Measurements from ENCODE around the gene AXIN1. TPM values are rescaled to one million over a fixed set of nuclear protein-coding genes. Genes with fewer than 3 reads are reported as not detected.

Gene AXIN1
- total and polyA plus RNA-seq, 2 of the 8 experiments (the other 6 are each of a cell fraction or from before 2014, with no cell fraction given): 12.5 to 41.9 TPM

DNA sequence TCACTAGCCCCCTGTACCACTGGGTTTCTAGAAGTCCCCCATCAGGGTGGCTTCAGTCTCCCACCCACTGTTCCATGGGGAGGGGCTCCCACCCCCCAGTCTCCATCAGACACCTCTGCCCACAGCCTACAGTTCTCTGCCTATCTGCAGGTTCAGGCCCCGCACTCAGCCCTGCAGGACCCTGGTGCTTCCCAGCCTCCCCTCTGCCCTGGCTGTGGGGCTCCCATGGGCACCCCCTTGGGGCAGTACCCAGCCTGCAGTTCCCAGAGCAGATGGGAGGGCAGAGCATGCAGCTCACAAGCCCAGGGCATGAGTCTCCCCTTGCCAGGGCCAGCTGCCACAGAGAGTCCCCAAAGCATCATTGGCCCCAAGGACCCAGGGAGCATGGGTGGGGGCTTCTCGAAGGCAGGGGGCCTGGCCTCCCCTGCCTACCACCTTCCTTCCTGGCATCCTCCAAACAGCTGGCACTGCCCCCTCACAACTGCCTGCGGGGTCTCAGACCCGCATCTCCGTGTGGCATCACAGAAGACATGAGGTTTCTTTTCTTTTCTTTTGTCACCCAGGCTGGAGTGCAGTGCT is 20.6 kb upstream of the AXIN1 start:
- H4K5ac ChIP-seq (ENCODE audit: insufficient read length, low read depth, low read length): no peak overlapping the region
- DNase-seq (ENCODE audit: low read depth in 1 of 2, low spot score in 2 of 2) (no peak), FAIRE-seq (no peak)
- no peak overlapping the region for H2BK15ac ChIP-seq (ENCODE audit: low read length)
- H4K20me1 ChIP-seq (replicated peaks in 1 of 2; ENCODE audit: control insufficient read depth in 1 of 2, insufficient read depth in 2 of 2, low read length in 2 of 2): peaks cover 9 to 40% of the 10 kb centered on the region in 2 experiments
- WGBS, 2 experiments (ENCODE audit: extremely low coverage in 1 of 2, insufficient coverage in 1 of 2, insufficient read length in 1 of 2, insufficient replicate concordance in 2 of 2, low coverage in 1 of 2, low lambda C conversion rate in 2 of 2, missing lambda C conversion rate in 1 of 2): 80% methylated on average over 5 of the region's 5 CpGs; no CpG with 5 or more reads in 1 of the 2 experiments
- no peaks in the 10 kb centered on the region for H3K27me3 ChIP-seq (replicated peaks in 1 of 4; ENCODE audit: control insufficient read depth in 3 of 4, extremely low read depth in 1 of 4, insufficient read depth in 3 of 4, low read length in 3 of 4)
- H3K4ac ChIP-seq (replicated peaks; ENCODE audit: insufficient read length, low read depth, low read length): no peak overlapping the region
- H2BK120ac ChIP-seq (replicated peaks; ENCODE audit: low read depth, low read length): no peak overlapping the region
- TF ChIP-seq KDM1A (IDR thresholded peaks at IDR 0.05; ENCODE audit: borderline replicate concordance, low read length) (no peak), RFX5 (IDR thresholded peaks at IDR 0.05; ENCODE audit: borderline replicate concordance, low read depth, low read length) (no peak)
- TF ChIP-seq, protein P1, sequence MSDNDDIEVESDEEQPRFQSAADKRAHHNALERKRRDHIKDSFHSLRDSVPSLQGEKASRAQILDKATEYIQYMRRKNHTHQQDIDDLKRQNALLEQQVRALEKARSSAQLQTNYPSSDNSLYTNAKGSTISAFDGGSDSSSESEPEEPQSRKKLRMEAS (IDR thresholded peaks at IDR 0.05): no peak
- H2BK20ac ChIP-seq (ENCODE audit: low read length): no peak overlapping the region
- H3K23me2 ChIP-seq (ENCODE audit: low read depth, low read length): no peaks in the 10 kb centered on the region; the same call in 1 of the 2 replicates
- CTCF ChIA-PET (ENCODE audit: partially characterized antibody): no interaction called here
- H2BK12ac ChIP-seq (ENCODE audit: low read depth, low read length): no peak overlapping the region
- no peak overlapping the region for H2BK5ac ChIP-seq (ENCODE audit: low read depth, low read length)
- H3K14ac ChIP-seq (ENCODE audit: insufficient read length): no peak overlapping the region
- H4K8ac ChIP-seq (ENCODE audit: extremely low read depth, insufficient read depth, low read length): no peak overlapping the region
- POLR2A ChIA-PET (ENCODE audit: partially characterized antibody): interaction anchor here (1.4 kb wide), 1 partner anchor 9 kb away, joined by 5 read pairs; no protein-coding TSS in a partner anchor
- no peak overlapping the region for H3K4me3 ChIP-seq (ENCODE audit: extremely low read depth in 1 of 4, insufficient read depth in 2 of 4, low read depth in 3 of 4, low read length in 4 of 4)
- H3K27ac ChIP-seq (ENCODE audit: low read depth, low read length): no peak overlapping the region
- no peak overlapping the region for H3K56ac ChIP-seq (replicated peaks; ENCODE audit: insufficient read length, low read depth, low read length)
- H2AFZ ChIP-seq (ENCODE audit: low read length): no peak overlapping the region
- peaks cover 0 to 10% (median 9%) of the 10 kb centered on the region in 4 experiments; a peak in 5 of 7 replicates for H3K4me1 ChIP-seq (replicated peaks in 1 of 4; ENCODE audit: control insufficient read depth in 3 of 4, insufficient read depth in 4 of 4, low read length in 3 of 4)
- H3K36me3 ChIP-seq (ENCODE audit: control insufficient read depth in 2 of 4, insufficient read depth in 4 of 4, low read length in 3 of 4): peaks cover 24 to 65% (median 40%) of the 10 kb centered on the region in 4 experiments
- no peaks in the 10 kb centered on the region; a peak in 1 of 4 replicates for H3K79me2 ChIP-seq (ENCODE audit: control insufficient read depth in 1 of 2, insufficient read depth in 2 of 2, low read length in 2 of 2)
- no peak overlapping the region for H4K91ac ChIP-seq (replicated peaks; ENCODE audit: insufficient read length, low read length)
- no peaks in the 10 kb centered on the region for H3K9me3 ChIP-seq (ENCODE audit: insufficient read depth in 2 of 2, low read depth in 1 of 2, low read length in 1 of 2)
- no peak overlapping the region for H3K23ac ChIP-seq (ENCODE audit: insufficient read length)
- no peak overlapping the region for H3K4me2 ChIP-seq (ENCODE audit: insufficient read depth in 1 of 2, low read depth in 2 of 2, low read length in 2 of 2)
- H3K18ac ChIP-seq (ENCODE audit: extremely low read depth, low read length): no peak overlapping the region
- no peak overlapping the region for H3K9ac ChIP-seq (replicated peaks in 1 of 4; ENCODE audit: extremely low read depth in 1 of 4, low read depth in 3 of 4, low read length in 3 of 4)
- H3K79me1 ChIP-seq (ENCODE audit: low read depth, low read length): no peaks in the 10 kb centered on the region; the same call in 1 of the 2 replicates
- no peak overlapping the region for H2AK5ac ChIP-seq (ENCODE audit: low read depth, low read length)
